Upper lobe of left lung (tissue), 6 donors: ENCODE data around the gene TSPAN7. TPM values are rescaled to one million over a fixed set of nuclear protein-coding genes. Genes with fewer than 3 reads are reported as not detected.
A peak's percentile ranks its signal among the peaks of the same experiment; 100 is the strongest.

Source experiments
- ATAC-seq, 2 donors: fragments of 200-7000 bp; cut with Tn5 transposase; one replicate each; pipeline ENCODE4 v1.9.1; 2022; ENCODE audit warnings: mild to moderate bottlenecking in 2 of 2, moderate library complexity in 2 of 2; ENCODE audit not compliant: low FRiP score in 2 of 2
- DNase-seq, 2 donors: peaks; one replicate each; pipeline ENCODE4 v3.0.0-alpha.2; 2019 to 2020
- H3K27ac ChIP-seq, 4 donors: fragments of 200-600 bp; sonication (generic); one replicate each; pipeline ENCODE4 v1.5.1; 2016 to 2019
- H3K27me3 ChIP-seq, 4 donors: fragments of 200-600 bp; sonication (generic); one replicate each; pipeline ENCODE4 v1.5.1; 2017 to 2019
- H3K36me3 ChIP-seq, 4 donors: fragments of 200-600 bp; sonication (generic); one replicate each; pipeline ENCODE4 v1.5.1; 2016 to 2019
- H3K4me1 ChIP-seq, 4 donors: fragments of 200-600 bp; sonication (generic); one replicate each; pipeline ENCODE4 v1.5.1; 2018 to 2019
- H3K4me3 ChIP-seq, 4 donors: fragments of 200-600 bp; sonication (generic); one replicate each; pipeline ENCODE4 v1.5.1; 2017 to 2019; ENCODE audit warnings: mild to moderate bottlenecking in 2 of 4, moderate library complexity in 1 of 4
- H3K9me3 ChIP-seq, 4 donors: fragments of 200-600 bp; sonication (generic); one replicate each; pipeline ENCODE4 v1.5.1; 2018 to 2019
- CTCF ChIP-seq, 6 experiments: fragments of 450-650 bp in 4 of 6; fragments of 200-600 bp in 2 of 6; sonication (generic) in 2 of 6; IDR thresholded peaks; one replicate each; pipeline ENCODE4 v1.5.1; 2016 to 2019; ENCODE audit warnings: antibody characterized with exemption in 6 of 6
- EP300 ChIP-seq, 4 donors: sonication (generic); formaldehyde crosslinking; IDR thresholded peaks; one replicate each; pipeline ENCODE4 v1.5.1; 2017; ENCODE audit warnings: antibody characterized with exemption in 4 of 4, control low read depth in 2 of 4
- POLR2A ChIP-seq, 4 donors: fragments of 450-650 bp; IDR thresholded peaks; one replicate each; pipeline ENCODE4 v1.5.1; 2016 to 2017; ENCODE audit warnings: antibody characterized with exemption in 4 of 4, mild to moderate bottlenecking in 2 of 4
- POLR2AphosphoS5 ChIP-seq, 2 donors: sonication (generic); formaldehyde crosslinking; IDR thresholded peaks; one replicate each; pipeline ENCODE4 v1.5.1; 2017; ENCODE audit warnings: antibody characterized with exemption in 2 of 2
- WGBS, 2 donors: methylation state at CpG; one replicate each; pipeline ENCODE4 v1.1.5; 2017 to 2018; 5-methylcytosine and 5-hydroxymethylcytosine counted together
- total RNA-seq, 6 donors: library from RNA; depleted of rRNA in 4 of 6; stranded (reverse); fragments of >200 nt in 4 of 6; gene quantifications; one replicate each; pipeline versions ENCODE4 v1.1.0 to v1.2.1, GENCODE V29; 2016 to 2021
- donor health status: DM: no; HTN: no; CAD: no; lungs with moderate emphysema.
- donor health status: DM: no; HTN: yes; CAD: no; lungs with severe emphysema.

Gene TSPAN7
- total RNA-seq, 6 donors from 2014 or later, result 7.3 to 65.0 (median 49.4) TPM

GRCh38 chrX:38704146-38704882 is 143.0 kb downstream of the TSPAN7 start:
- Histone ChIP-seq H3K4me1 (no peaks in the 10 kb centered on the region), H3K9me3 (no peaks in the 10 kb centered on the region), H3K4me3 (no peak overlapping the region), H3K36me3 (no peaks in the 10 kb centered on the region), H3K27ac (no peak overlapping the region), H3K27me3 (no peaks in the 10 kb centered on the region)
- no peak for DNase-seq
- TF ChIP-seq EP300 (IDR thresholded peaks at IDR 0.05), result no peak
- TF ChIP-seq POLR2A (IDR thresholded peaks at IDR 0.05), result no peak
- TF ChIP-seq POLR2AphosphoS5 (IDR thresholded peaks at IDR 0.05), result no peak
- no peak for TF ChIP-seq CTCF (IDR thresholded peaks at IDR 0.05)
- ATAC-seq, result no peak
- 53 to 55% methylated on average over 2 of the region's 2 CpGs for WGBS, 2 donors

- ATAC-seq, result no peak
- 45 to 52% methylated on average over 1 of the region's 1 CpG for WGBS, 2 donors
Measured at GRCh38 chrX:38717871-38718270, 156.5 kb downstream of the TSPAN7 start.

GRCh38 chrX:38718311-38718710 is 157.0 kb downstream of the TSPAN7 start:
- Histone ChIP-seq H3K27me3 (no peaks in the 10 kb centered on the region), H3K36me3 (no peaks in the 10 kb centered on the region), H3K4me3 (no peak overlapping the region), H3K4me1 (no peaks in the 10 kb centered on the region), H3K27ac (no peak overlapping the region), H3K9me3 (no peaks in the 10 kb centered on the region)
- ATAC-seq (no peak), DNase-seq (no peak)
- TF ChIP-seq EP300 (IDR thresholded peaks at IDR 0.05) (no peak), CTCF (IDR thresholded peaks at IDR 0.05) (peak in 1 of 6 experiments; percentile 7)
- 36 to 75% methylated on average over 1 of the region's 1 CpG for WGBS, 2 donors

More at GRCh38 chrX:38717871-38718270, 156.5 kb downstream of the TSPAN7 start:
- no peak overlapping the region for H3K27ac ChIP-seq
- no peaks in the 10 kb centered on the region for H3K27me3 ChIP-seq
- TF ChIP-seq CTCF (IDR thresholded peaks at IDR 0.05) (peak in 4 of 6 experiments; percentile 23 to 40 (median 32)), POLR2AphosphoS5 (IDR thresholded peaks at IDR 0.05) (no peak)
- H3K36me3 ChIP-seq, result no peaks in the 10 kb centered on the region
- DNase-seq, result no peak
- no peaks in the 10 kb centered on the region for H3K4me1 ChIP-seq
- H3K4me3 ChIP-seq, result no peak overlapping the region
- no peaks in the 10 kb centered on the region for H3K9me3 ChIP-seq

GRCh38 chrX:38726612-38727011 is 165.3 kb downstream of the TSPAN7 start:
- no peaks in the 10 kb centered on the region for H3K4me1 ChIP-seq
- no peaks in the 10 kb centered on the region for H3K27me3 ChIP-seq
- TF ChIP-seq CTCF (IDR thresholded peaks at IDR 0.05) (no peak), EP300 (IDR thresholded peaks at IDR 0.05) (no peak), POLR2AphosphoS5 (IDR thresholded peaks at IDR 0.05) (no peak), POLR2A (IDR thresholded peaks at IDR 0.05) (no peak)
- no peak overlapping the region for H3K4me3 ChIP-seq
- WGBS, 2 donors, result 24% methylated on average over 2 of the region's 2 CpGs; no CpG with 5 or more reads in 1 of the 2 donors
- DNase-seq (no peak), ATAC-seq (no peak)
- no peaks in the 10 kb centered on the region for H3K36me3 ChIP-seq
- H3K9me3 ChIP-seq, result no peaks in the 10 kb centered on the region
- no peak overlapping the region for H3K27ac ChIP-seq

GRCh38 chrX:38727668-38728067 is 166.3 kb downstream of the TSPAN7 start:
- TF ChIP-seq EP300 (IDR thresholded peaks at IDR 0.05) (no peak), POLR2AphosphoS5 (IDR thresholded peaks at IDR 0.05) (no peak), POLR2A (IDR thresholded peaks at IDR 0.05) (no peak), CTCF (IDR thresholded peaks at IDR 0.05) (no peak)
- H3K36me3 ChIP-seq, result no peaks in the 10 kb centered on the region
- no peak overlapping the region for H3K27ac ChIP-seq
- no peaks in the 10 kb centered on the region for H3K27me3 ChIP-seq
- DNase-seq (no peak), ATAC-seq (no peak)
- H3K4me3 ChIP-seq, result no peak overlapping the region
- 84% methylated on average over 3 of the region's 3 CpGs; no CpG with 5 or more reads in 1 of the 2 donors for WGBS, 2 donors
- H3K4me1 ChIP-seq, result no peaks in the 10 kb centered on the region
- no peaks in the 10 kb centered on the region for H3K9me3 ChIP-seq
